NCI-H1694 treated with DMSO at 0.1 percent for 48 hours (cell line): ENCODE results near the gene TSPAN11.
"Not testable (repeated sequence)": the region's sequence is repeated elsewhere in the genome, so short reads cannot be mapped to it uniquely, and the experiment has no call there.

Experiments used
- DNase-seq: peaks from one replicate; lab custom pipeline; 2025; lab: John Stamatoyannopoulos, UW

Gene TSPAN11

GRCh38 chr12:31019976-31020375 is 93.4 kb downstream of the TSPAN11 start:
- no peak for DNase-seq

DNA sequence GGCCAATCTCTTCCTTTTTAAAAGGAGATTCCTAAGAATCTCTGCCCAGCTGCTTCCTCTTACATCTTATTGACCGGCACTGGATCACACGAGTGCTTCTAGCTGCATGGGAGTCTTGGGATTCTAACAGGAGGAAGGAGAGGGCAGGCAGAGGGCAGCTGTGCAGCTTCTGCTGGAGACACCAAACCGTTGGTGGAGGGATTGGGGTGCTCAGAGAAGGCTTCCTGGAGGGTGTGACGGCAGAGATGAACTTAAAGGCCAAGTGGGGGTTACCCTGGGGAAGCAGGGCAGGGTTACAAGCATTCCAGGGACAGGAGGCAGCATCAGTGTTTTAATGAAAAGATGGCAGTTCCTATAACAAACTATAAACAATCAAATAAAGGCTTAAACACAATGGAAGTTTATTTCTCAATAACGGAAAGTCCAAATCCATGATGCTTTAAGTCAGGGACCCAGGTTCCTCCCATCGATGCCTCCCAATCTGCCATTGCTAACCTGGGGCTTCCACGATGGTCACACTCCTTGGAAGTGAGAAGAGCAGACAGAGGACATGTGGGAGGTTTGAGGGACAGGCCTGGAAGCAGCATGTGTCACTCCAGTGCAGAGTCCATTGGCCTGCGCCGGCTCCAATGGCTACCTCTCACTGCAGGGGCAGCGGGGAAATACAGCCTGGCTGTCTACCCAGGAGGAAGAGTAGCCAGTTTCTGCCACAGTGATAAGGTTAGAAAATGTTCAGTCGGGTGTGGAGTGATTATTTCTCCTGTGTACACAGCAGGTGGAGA is 94.0 kb downstream of the TSPAN11 start:
- DNase-seq = no peak

DNA sequence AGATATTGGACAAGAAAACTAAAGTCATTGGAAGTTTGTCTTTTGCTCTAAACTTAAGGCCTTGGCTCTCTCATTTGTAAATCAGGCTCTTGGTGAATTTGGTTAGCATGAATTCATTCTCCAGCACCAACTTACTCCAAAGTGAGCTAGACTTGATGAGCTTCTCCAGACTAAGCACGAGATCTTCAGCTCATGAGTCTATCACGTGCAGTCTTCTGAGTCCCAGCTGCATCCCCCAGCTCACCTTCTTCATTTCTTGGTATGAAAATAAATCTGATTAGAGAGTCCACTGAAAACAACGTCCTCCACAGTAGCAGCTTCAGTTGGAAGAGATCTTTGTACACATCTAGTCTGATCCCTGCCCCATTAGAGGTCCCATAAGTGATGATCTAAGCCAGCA is 94.6 kb downstream of the TSPAN11 start:
- no peak for DNase-seq

GRCh38 chr12:31021809-31022494 is 95.4 kb downstream of the TSPAN11 start:
- DNase-seq = no peak

GRCh38 chr12:31023271-31023724 is 96.8 kb downstream of the TSPAN11 start:
- no peak for DNase-seq

DNA sequence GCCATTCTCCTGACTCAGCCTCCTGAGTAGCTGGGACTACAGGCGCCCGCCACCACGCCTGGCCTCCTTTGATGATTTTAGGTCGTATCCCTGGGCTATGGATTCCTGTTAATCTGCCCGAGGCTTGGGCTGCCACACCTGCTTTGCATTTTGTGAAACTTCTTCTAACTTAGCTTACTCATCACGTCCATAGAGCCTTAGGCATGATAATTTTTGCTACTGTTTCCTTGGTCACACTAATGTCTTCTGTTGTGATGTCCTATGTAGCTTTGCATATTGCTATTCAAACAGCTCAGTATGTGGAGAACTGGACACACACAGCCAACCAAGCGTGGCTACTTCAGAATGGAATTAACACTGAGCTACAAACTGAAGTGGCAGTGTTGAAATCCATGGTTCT is 99.7 kb downstream of the TSPAN11 start:
- no peak for DNase-seq

DNA sequence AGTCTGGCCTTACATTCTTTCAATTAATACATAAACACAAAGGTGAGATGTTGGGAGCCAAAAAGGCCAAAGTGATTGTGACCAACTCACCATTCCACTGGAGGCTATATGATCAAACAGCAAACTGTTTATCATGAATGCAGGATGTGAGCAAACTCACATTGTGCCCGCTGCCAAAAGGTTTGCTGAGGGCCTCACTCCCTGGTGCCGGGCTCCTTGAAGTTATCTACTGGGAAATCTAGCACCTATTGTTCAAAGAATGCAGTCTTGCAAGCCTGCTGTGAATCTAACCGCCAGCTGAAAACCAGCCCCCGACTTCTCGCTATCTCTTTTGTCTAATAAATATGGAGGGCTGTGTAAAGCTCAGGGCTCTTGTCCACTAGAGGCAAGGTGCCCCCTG is 100.5 kb downstream of the TSPAN11 start:
- DNase-seq = not testable (repeated sequence)

GRCh38 chr12:31029468-31029867 is 102.9 kb downstream of the TSPAN11 start:
- no peak for DNase-seq

- no peak for DNase-seq
These were observed 103.5 kb downstream of the TSPAN11 start for GRCh38 chr12:31029916-31030562.

GRCh38 chr12:31031951-31032335 is 105.4 kb downstream of the TSPAN11 start:
- no peak for DNase-seq

- DNase-seq = no peak
These were observed 106.6 kb downstream of the TSPAN11 start for GRCh38 chr12:31033146-31033545.

DNA sequence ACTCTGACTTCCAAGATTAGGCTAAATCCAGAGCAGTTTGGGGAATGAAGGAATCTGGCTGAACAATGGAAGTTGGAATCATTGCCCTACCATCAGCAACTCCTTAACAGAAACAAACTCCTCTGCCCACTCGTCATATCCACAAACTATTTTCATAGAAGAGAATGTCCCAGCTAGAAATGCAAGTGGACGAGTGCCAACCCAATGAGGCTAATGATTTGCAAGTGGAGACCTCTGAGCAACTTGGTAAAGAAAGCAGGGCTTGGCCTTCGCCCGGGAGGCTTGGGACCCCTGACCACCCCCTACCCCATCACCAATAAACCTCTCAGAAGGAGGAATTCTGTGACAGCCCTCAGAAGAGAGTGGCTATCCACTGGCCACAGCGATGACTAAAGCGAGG is 107.1 kb downstream of the TSPAN11 start:
- DNase-seq = no peak

DNA sequence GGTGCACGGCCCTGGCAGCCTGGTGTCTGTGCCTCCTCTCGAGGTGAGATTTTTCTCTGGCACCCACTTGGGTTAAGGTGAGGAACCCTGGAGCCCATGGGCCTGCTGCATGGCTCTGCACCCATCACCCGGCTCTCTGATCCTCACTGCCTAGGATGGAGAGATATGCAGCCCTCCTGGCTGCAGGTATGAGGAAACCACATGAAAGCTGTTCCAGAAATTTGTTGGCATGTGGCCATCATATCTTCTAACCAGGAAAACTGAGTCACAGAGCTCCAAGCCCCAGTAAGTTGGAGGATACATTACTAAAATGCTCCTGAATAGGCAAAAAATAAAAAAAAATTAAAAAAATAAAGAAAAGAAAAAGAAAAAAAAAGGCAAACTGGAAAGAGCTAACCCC is 107.8 kb downstream of the TSPAN11 start:
- no peak for DNase-seq

GRCh38 chr12:31035226-31035625 is 108.7 kb downstream of the TSPAN11 start:
- no peak for DNase-seq

DNA sequence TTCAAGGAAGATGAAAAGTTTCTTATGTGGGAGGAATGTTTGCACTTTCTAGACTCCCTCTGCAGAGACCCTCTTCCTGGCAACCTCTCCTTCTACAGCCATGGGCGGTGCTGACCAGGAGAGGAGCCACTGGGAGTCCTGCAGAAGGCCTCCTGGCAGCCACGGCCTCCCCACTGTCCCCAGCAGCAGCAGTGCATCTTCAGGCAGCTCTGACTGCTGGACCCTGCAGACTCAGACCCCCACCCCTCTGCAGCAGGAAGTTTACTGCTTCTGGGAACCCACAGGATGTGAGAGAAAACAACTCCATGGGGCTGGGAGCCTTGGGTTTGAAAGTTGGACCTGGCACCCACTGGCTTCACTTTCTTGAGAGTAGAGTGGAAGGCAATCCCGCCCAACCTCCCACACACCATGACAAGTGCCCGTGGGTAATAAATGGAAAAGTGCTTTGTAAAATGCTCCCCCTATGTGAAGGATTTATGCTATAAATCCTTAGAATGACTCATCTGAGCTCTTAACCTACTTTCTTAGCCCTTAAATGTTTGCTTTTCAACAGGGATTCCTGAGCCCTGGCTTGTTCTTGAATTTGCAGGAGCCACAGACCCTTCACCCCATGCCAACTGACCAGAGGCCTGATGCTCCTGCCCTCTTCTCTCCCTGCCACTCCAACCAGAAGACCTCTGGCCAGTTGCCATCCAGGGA is 109.6 kb downstream of the TSPAN11 start:
- no peak for DNase-seq

DNA sequence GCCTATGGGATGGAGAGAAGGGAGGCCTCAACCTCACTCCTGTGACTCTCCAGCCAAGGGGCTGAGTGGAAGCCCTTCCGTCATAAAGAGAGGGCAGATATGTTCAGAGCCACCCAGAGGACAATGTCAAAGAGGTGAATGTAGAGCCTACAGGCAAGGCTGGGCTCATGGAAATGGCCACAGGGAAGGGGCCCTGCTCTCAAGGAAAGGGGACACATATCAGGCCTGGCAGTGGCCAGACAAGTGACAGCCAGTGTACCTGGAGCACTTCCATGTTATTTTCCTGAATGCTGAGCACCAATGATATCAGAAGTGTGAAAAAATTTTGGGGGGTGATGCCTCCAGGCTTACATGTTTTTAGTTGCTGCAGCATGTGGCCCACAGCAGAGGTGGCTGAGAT is 110.5 kb downstream of the TSPAN11 start:
- no peak for DNase-seq

GRCh38 chr12:31037931-31038330 is 111.4 kb downstream of the TSPAN11 start:
- DNase-seq = no peak

GRCh38 chr12:31041033-31041564 is 114.6 kb downstream of the TSPAN11 start:
- DNase-seq = no peak
